Measurements from ENCODE around the gene GRHL3. TPM values are rescaled to one million over a fixed set of nuclear protein-coding genes. Genes with fewer than 3 reads are reported as not detected.

Gene GRHL3
- polyA plus RNA-seq, 3 donors, result 0.03 TPM; not detected in 2

DNA sequence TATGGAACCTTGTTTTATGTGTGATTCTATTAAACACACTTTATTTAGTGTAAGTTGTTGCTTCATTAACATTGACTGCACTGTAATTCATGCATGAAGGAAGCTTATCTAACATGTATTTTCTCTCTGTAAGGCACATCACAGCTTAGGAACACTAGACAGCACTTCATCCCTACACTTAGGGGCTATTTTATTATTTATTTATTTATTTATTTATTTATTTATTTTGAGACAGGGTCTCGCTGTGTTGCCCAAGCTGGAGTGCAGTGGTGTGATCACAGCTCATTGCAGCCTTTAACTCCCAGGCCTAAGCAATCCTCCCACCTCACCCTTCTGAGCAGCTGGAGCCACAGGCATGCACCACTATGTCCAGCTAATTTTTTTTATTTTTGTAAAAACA is 30.7 kb upstream of the GRHL3 start:
- Histone ChIP-seq H3K4me3 (replicated peaks in 1 of 3; ENCODE audit: low read depth in 2 of 3, low read length in 3 of 3) (no peak overlapping the region), H3K4me2 (replicated peaks; ENCODE audit: extremely low read depth, low read length, poor library complexity, severe bottlenecking) (no peak overlapping the region), H3K27ac (ENCODE audit: low read depth in 1 of 2, low read length in 2 of 2) (no peak overlapping the region), H3K27me3 (ENCODE audit: control insufficient read depth in 2 of 2, insufficient read depth in 2 of 2, low read length in 2 of 2) (no peaks in the 10 kb centered on the region), H3K9ac (ENCODE audit: insufficient read depth, low read length, poor library complexity, severe bottlenecking) (no peak overlapping the region), H3K79me2 (ENCODE audit: insufficient read depth, low read length) (no peaks in the 10 kb centered on the region), H3K4me1 (ENCODE audit: control insufficient read depth in 1 of 2, insufficient read depth in 2 of 2, low read length in 2 of 2) (no peaks in the 10 kb centered on the region), H3K36me3 (replicated peaks in 1 of 2; ENCODE audit: control insufficient read depth in 1 of 2, insufficient read depth in 2 of 2, low read length in 2 of 2) (no peaks in the 10 kb centered on the region), H3K9me3 (replicated peaks in 1 of 2; ENCODE audit: control insufficient read depth in 1 of 2, insufficient read depth in 1 of 2, low read length in 2 of 2) (no peaks in the 10 kb centered on the region), H4K20me1 (ENCODE audit: insufficient read depth, low read length) (no peaks in the 10 kb centered on the region), H2AFZ (ENCODE audit: insufficient read depth, low read depth, low read length, poor library complexity, severe bottlenecking) (no peak overlapping the region)
- H3K36me3 Mint-ChIP-seq, result no peaks in the 10 kb centered on the region
- H3K4me3 Mint-ChIP-seq, result no peak overlapping the region
- H3K9me3 Mint-ChIP-seq, result no peaks in the 10 kb centered on the region
- H3K27ac Mint-ChIP-seq, result no peak overlapping the region
- 100% methylated on average over 1 of the region's 1 CpG for WGBS (ENCODE audit: insufficient coverage)
- H3K4me1 Mint-ChIP-seq, result no peaks in the 10 kb centered on the region
- intact Hi-C loops (cut with micrococcal nuclease), result no loop called here
- TF ChIP-seq, protein P1, sequence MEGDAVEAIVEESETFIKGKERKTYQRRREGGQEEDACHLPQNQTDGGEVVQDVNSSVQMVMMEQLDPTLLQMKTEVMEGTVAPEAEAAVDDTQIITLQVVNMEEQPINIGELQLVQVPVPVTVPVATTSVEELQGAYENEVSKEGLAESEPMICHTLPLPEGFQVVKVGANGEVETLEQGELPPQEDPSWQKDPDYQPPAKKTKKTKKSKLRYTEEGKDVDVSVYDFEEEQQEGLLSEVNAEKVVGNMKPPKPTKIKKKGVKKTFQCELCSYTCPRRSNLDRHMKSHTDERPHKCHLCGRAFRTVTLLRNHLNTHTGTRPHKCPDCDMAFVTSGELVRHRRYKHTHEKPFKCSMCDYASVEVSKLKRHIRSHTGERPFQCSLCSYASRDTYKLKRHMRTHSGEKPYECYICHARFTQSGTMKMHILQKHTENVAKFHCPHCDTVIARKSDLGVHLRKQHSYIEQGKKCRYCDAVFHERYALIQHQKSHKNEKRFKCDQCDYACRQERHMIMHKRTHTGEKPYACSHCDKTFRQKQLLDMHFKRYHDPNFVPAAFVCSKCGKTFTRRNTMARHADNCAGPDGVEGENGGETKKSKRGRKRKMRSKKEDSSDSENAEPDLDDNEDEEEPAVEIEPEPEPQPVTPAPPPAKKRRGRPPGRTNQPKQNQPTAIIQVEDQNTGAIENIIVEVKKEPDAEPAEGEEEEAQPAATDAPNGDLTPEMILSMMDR (IDR thresholded peaks at IDR 0.05), result no peak
- H3K27me3 Mint-ChIP-seq (ENCODE audit: low read depth in 3 of 3), result peaks cover 1 to 6% (median 4%) of the 10 kb centered on the region in 3 donors
- DNase-seq, result no peak

DNA sequence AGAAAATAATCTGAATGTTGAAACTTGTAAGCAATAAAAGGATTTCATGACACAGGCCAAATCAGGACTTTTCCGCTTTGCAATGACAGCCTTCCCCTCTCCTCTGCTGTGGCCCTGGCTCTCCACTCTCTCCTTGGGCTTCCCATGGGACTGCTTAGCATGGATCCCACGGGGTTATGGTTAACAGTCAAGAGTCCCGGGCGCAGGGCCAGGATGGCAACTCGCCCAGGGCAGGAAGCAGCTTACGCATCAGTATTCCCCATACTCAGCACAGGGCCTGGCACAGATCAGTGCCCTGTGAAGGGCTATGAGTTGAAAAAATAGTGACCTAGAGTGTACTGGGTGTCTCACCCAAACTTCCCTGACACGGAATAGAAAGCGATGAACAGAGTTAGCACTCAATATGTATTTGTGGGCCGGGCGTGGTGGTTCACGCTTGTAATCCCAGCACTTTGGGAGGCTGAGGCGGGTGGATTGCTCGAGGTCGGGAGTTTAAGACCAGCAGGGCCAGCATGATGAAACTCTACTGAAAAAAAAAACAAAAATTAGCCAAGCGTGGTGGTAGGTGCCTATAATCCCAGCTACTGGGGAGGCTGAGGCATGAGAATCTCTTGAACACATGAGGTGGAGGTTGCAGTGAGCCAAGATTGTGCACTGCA is 29.1 kb upstream of the GRHL3 start:
- intact Hi-C loops (cut with micrococcal nuclease), result no loop called here
- TF ChIP-seq, protein P1 (IDR thresholded peaks at IDR 0.05), result no peak
- no peak overlapping the region for H3K9ac ChIP-seq (ENCODE audit: insufficient read depth, low read length, poor library complexity, severe bottlenecking)
- H3K79me2 ChIP-seq (ENCODE audit: insufficient read depth, low read length), result no peaks in the 10 kb centered on the region
- H3K27me3 ChIP-seq (ENCODE audit: control insufficient read depth in 2 of 2, insufficient read depth in 2 of 2, low read length in 2 of 2), result no peaks in the 10 kb centered on the region
- H3K4me3 Mint-ChIP-seq, result no peak overlapping the region
- H3K9me3 Mint-ChIP-seq, result no peaks in the 10 kb centered on the region
- H3K36me3 ChIP-seq (replicated peaks in 1 of 2; ENCODE audit: control insufficient read depth in 1 of 2, insufficient read depth in 2 of 2, low read length in 2 of 2), result no peaks in the 10 kb centered on the region
- no peaks in the 10 kb centered on the region for H3K9me3 ChIP-seq (replicated peaks in 1 of 2; ENCODE audit: control insufficient read depth in 1 of 2, insufficient read depth in 1 of 2, low read length in 2 of 2)
- peak overlapping the region in 1 of 7 donors; percentile 43 for H3K27ac Mint-ChIP-seq
- no peak overlapping the region for H3K27ac ChIP-seq (ENCODE audit: low read depth in 1 of 2, low read length in 2 of 2)
- no peak overlapping the region for H3K4me3 ChIP-seq (replicated peaks in 1 of 3; ENCODE audit: low read depth in 2 of 3, low read length in 3 of 3)
- peaks cover 1 to 8% (median 6%) of the 10 kb centered on the region in 3 donors for H3K27me3 Mint-ChIP-seq (ENCODE audit: low read depth in 3 of 3)
- H3K4me1 ChIP-seq (ENCODE audit: control insufficient read depth in 1 of 2, insufficient read depth in 2 of 2, low read length in 2 of 2), result peaks cover 0 to 9% of the 10 kb centered on the region in 2 donors
- WGBS (ENCODE audit: insufficient coverage), result 74% methylated on average over 11 of the region's 15 CpGs
- peaks cover 12% of the 10 kb centered on the region for H3K4me1 Mint-ChIP-seq
- DNase-seq, result no peak
- H3K36me3 Mint-ChIP-seq, result no peaks in the 10 kb centered on the region
- H2AFZ ChIP-seq (ENCODE audit: insufficient read depth, low read depth, low read length, poor library complexity, severe bottlenecking), result no peak overlapping the region
- no peak overlapping the region for H3K4me2 ChIP-seq (replicated peaks; ENCODE audit: extremely low read depth, low read length, poor library complexity, severe bottlenecking)
- H4K20me1 ChIP-seq (ENCODE audit: insufficient read depth, low read length), result no peaks in the 10 kb centered on the region
